CD4-positive, alpha-beta T cell treated with Interleukin-10 for 1 hour (primary cell): ENCODE data around the gene AMZ1.

Experiments used
- DNase-seq: peaks from one replicate; pipeline ENCODE4 v3.0.0-alpha.2; 2020

Gene AMZ1

GRCh38 chr7:2757361-2757903 lies 69.4 kb downstream of the AMZ1 start:
- DNase-seq = no peak

GRCh38 chr7:2757904-2758672 lies 70.1 kb downstream of the AMZ1 start:
- DNase-seq = peak; percentile 28

- peak; percentile 10 for DNase-seq
Measured at GRCh38 chr7:2758673-2759616, 70.9 kb downstream of the AMZ1 start.

DNA sequence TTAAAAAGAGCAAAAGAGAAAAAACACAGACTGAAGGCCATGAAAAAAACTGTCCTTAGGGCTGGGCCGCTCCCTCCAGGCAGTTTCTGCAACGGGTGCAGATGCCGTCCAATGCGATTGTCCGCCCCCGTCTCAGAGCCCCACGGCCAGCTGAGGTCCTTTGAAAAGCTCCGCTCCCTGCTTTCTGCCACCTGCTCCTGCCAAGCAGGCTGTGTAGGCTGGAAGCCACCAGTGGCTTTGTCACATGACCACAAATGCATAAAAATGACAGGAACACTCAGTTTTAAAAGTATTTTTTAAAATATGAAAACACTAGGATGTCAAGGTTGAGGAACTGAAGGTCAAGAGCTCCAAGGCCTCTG lies 71.7 kb downstream of the AMZ1 start:
- no peak for DNase-seq

- DNase-seq = peak; percentile 20
Measured at GRCh38 chr7:2760098-2760889, 72.3 kb downstream of the AMZ1 start.

- no peak for DNase-seq
Measured at GRCh38 chr7:2761131-2761624, 73.2 kb downstream of the AMZ1 start.

DNA sequence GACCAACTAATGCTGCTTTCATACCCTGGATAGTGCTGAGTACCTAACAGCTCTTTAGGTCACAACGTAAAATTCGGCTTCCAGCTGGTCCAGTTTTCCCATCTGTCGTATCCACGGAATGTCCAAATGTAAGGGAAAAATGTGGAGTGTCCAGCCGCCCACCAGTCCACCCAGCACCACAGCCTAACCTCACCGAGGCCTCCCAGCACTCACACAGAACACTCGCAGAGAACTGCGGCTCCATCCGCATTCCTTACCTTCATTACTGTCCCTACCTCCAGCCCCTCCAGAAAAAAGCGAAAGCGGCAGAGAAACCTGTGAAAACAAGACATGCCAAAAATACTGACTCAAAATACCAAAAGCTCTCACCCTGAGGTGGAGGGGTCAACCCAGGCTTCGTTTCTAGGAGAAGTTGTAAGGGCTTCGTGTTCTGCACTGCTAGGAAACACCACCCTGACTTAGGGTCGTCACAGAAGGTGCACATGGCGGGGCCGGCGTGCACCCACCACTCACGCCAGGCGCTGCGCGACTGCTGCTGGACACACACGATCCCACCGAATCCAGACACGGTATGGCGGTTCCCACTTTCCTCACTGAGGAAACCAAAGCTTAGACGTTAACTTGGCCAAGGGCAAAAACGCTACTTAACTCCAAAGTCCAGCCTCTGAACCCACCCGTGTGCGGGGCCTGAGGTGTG lies 73.9 kb downstream of the AMZ1 start:
- DNase-seq = no peak

GRCh38 chr7:2763597-2763996 lies 75.6 kb downstream of the AMZ1 start:
- no peak for DNase-seq

DNA sequence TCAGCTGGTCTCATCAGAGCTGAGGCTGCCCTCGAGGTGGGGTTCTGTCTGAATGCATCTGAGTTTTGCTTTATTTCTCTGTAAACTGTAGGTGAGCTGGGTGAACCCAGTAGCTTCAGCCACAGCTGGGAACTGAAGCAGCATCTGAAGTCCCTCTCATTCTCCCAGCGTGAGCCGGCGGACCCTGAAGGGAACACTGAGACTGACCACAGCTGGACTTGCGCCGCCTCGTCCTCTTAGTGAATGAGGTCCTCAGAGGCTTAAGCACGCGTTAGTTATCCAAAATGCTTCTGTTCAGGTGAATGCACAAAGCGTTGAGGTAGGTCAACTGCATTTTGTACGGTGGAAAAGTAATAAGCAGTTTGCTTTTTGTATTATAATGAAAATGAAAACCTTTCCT lies 76.6 kb downstream of the AMZ1 start:
- DNase-seq = no peak
